H1 (cell line): Measurements from ENCODE around the gene TLCD3B. TPM values are rescaled to one million over a fixed set of nuclear protein-coding genes. Genes with fewer than 3 reads are reported as not detected.

ENCODE experiments used
- CTCF ChIA-PET: fragments of 300-600 bp; sonication (Branson Sonifier 250); formaldehyde crosslinking; loops from one replicate; lab custom pipeline; 2021; ENCODE audit not compliant: partially characterized antibody; lab: Charles Lee
- POLR2A ChIA-PET: fragments of 300-600 bp; sonication (Branson Sonifier 250); formaldehyde crosslinking; loops from one replicate; lab custom pipeline; 2021; ENCODE audit warnings: inconsistent platforms; ENCODE audit not compliant: partially characterized antibody; lab: Charles Lee
- DNase-seq, 2 experiments: peaks; one replicate each; pipeline versions ENCODE4 v3.0.0 to v3.0.0-alpha.2; 2010 to 2022; ENCODE audit warnings: low spot score in 2 of 2, low read depth in 1 of 2, mixed read lengths in 1 of 2
- FAIRE-seq: peaks from 2 replicates; lab custom pipeline; 2011; peaks lifted over from hg19 to GRCh38; lab: Jason Lieb, UNC
- H2AFZ ChIP-seq: 2 replicates; pipeline ENCODE4 v1.8.1; 2012; ENCODE audit warnings: low read length, inconsistent platforms
- H2AK5ac ChIP-seq: 2 replicates; pipeline ENCODE4 v1.6.1; 2013; ENCODE audit warnings: low read depth, low read length
- H2BK120ac ChIP-seq: replicated peaks from 2 replicates; pipeline ENCODE3; 2013; ENCODE audit warnings: low read depth, low read length, inconsistent platforms
- H2BK12ac ChIP-seq: 2 replicates; pipeline ENCODE4 v1.6.1; 2013; ENCODE audit warnings: low read depth, low read length
- H2BK15ac ChIP-seq: 2 replicates; pipeline ENCODE4 v1.6.1; 2013; ENCODE audit warnings: low read length
- H2BK20ac ChIP-seq: 2 replicates; pipeline ENCODE4 v1.6.1; 2013; ENCODE audit warnings: low read length
- H2BK5ac ChIP-seq: 2 replicates; pipeline ENCODE4 v1.6.1; 2013; ENCODE audit warnings: low read depth, low read length
- H3K14ac ChIP-seq: 2 replicates; pipeline ENCODE4 v1.6.1; 2013; ENCODE audit warnings: inconsistent platforms; ENCODE audit not compliant: insufficient read length
- H3K18ac ChIP-seq: 2 replicates; pipeline ENCODE4 v1.6.1; 2013; ENCODE audit warnings: low read length; ENCODE audit errors: extremely low read depth
- H3K23ac ChIP-seq: 2 replicates; pipeline ENCODE4 v1.6.1; 2013; ENCODE audit warnings: inconsistent platforms; ENCODE audit not compliant: insufficient read length
- H3K23me2 ChIP-seq: 2 replicates; pipeline ENCODE4 v1.6.1; 2013; ENCODE audit warnings: low read depth, low read length
- H3K27ac ChIP-seq: 2 replicates; pipeline ENCODE4 v1.6.1; 2011; ENCODE audit warnings: low read depth, low read length, inconsistent platforms
- H3K27me3 ChIP-seq, 4 experiments: replicated peaks in 1 of 4; 1 replicate in 1 of 4; 2 replicates in 3 of 4; pipeline versions ENCODE4 v1.6.1 to v1.8.1; 2011 to 2013; ENCODE audit warnings: low read length in 3 of 4, mild to moderate bottlenecking in 3 of 4, inconsistent platforms in 2 of 4, mixed read lengths in 2 of 4, moderate library complexity in 1 of 4; ENCODE audit not compliant: control insufficient read depth in 3 of 4, insufficient read depth in 3 of 4; ENCODE audit errors: extremely low read depth in 1 of 4
- H3K36me3 ChIP-seq, 4 experiments: 2 replicates each; pipeline versions ENCODE4 v1.6.1 to v1.8.1; 2011 to 2013; ENCODE audit warnings: mild to moderate bottlenecking in 4 of 4, low read length in 3 of 4, moderate library complexity in 2 of 4, control low read depth in 1 of 4, inconsistent platforms in 1 of 4; ENCODE audit not compliant: insufficient read depth in 4 of 4, control insufficient read depth in 2 of 4
- H3K4ac ChIP-seq: replicated peaks from 2 replicates; pipeline ENCODE3; 2013; ENCODE audit warnings: low read length, low read depth, mixed read lengths, inconsistent platforms; ENCODE audit not compliant: insufficient read length
- H3K4me1 ChIP-seq, 4 experiments: replicated peaks in 1 of 4; 1 replicate in 1 of 4; 2 replicates in 3 of 4; pipeline versions ENCODE4 v1.6.1 to v1.8.1; 2011 to 2013; ENCODE audit warnings: low read length in 3 of 4, inconsistent platforms in 2 of 4, mixed read lengths in 1 of 4; ENCODE audit not compliant: insufficient read depth in 4 of 4, control insufficient read depth in 3 of 4
- H3K4me2 ChIP-seq, 2 experiments: 2 replicates each; pipeline versions ENCODE4 v1.6.1 to v1.8.1; 2011 to 2013; ENCODE audit warnings: low read depth in 2 of 2, low read length in 2 of 2, control low read depth in 1 of 2, inconsistent platforms in 1 of 2, mild to moderate bottlenecking in 1 of 2; ENCODE audit not compliant: insufficient read depth in 1 of 2
- H3K4me3 ChIP-seq, 4 experiments: fragments of 200-600, 300-600 bp in 1 of 4; sonication (generic), shearing (Covaris generic), sonication (Bioruptor Twin) in 1 of 4; 2 replicates each; pipeline versions ENCODE4 v1.5.1 to v1.8.1; 2011 to 2016; ENCODE audit warnings: low read length in 4 of 4, low read depth in 3 of 4, control low read depth in 2 of 4, inconsistent platforms in 2 of 4, mild to moderate bottlenecking in 2 of 4, mixed read lengths in 1 of 4, moderate library complexity in 1 of 4; ENCODE audit not compliant: insufficient read depth in 2 of 4; ENCODE audit errors: extremely low read depth in 1 of 4
- H3K56ac ChIP-seq: replicated peaks from 2 replicates; pipeline ENCODE3; 2013; ENCODE audit warnings: low read depth, mild to moderate bottlenecking, mixed read lengths, low read length, inconsistent platforms; ENCODE audit not compliant: insufficient read length
- H3K79me1 ChIP-seq: 2 replicates; pipeline ENCODE4 v1.6.1; 2013; ENCODE audit warnings: low read depth, low read length, control low read depth
- H3K79me2 ChIP-seq, 2 experiments: 2 replicates each; pipeline versions ENCODE4 v1.6.1 to v1.8.1; 2012 to 2013; ENCODE audit warnings: low read length in 2 of 2, mild to moderate bottlenecking in 2 of 2, inconsistent platforms in 1 of 2; ENCODE audit not compliant: insufficient read depth in 2 of 2, control insufficient read depth in 1 of 2
- H3K9ac ChIP-seq, 4 experiments: replicated peaks in 1 of 4; 1 replicate in 1 of 4; 2 replicates in 3 of 4; pipeline versions ENCODE4 v1.6.1 to v1.8.1; 2011 to 2013; ENCODE audit warnings: low read depth in 3 of 4, low read length in 3 of 4, control low read depth in 2 of 4, mild to moderate bottlenecking in 2 of 4, moderate library complexity in 2 of 4, inconsistent platforms in 1 of 4; ENCODE audit errors: extremely low read depth in 1 of 4
- H3K9me3 ChIP-seq, 2 experiments: 2 replicates each; pipeline versions ENCODE4 v1.6.1 to v1.8.1; 2012 to 2013; ENCODE audit warnings: mild to moderate bottlenecking in 2 of 2, moderate library complexity in 2 of 2, control low read depth in 1 of 2, inconsistent platforms in 1 of 2, low read depth in 1 of 2, low read length in 1 of 2, mixed read lengths in 1 of 2; ENCODE audit not compliant: insufficient read depth in 2 of 2
- H4K20me1 ChIP-seq, 2 experiments: replicated peaks in 1 of 2; 2 replicates each; pipeline versions ENCODE3 to v1.8.1; 2011 to 2013; ENCODE audit warnings: inconsistent platforms in 2 of 2, low read length in 2 of 2, mild to moderate bottlenecking in 1 of 2; ENCODE audit not compliant: insufficient read depth in 2 of 2, control insufficient read depth in 1 of 2
- H4K5ac ChIP-seq: 2 replicates; pipeline ENCODE4 v1.6.1; 2013; ENCODE audit warnings: low read length, low read depth, mixed read lengths, inconsistent platforms; ENCODE audit not compliant: insufficient read length
- H4K8ac ChIP-seq: 2 replicates; pipeline ENCODE4 v1.8.0; 2013; ENCODE audit warnings: mild to moderate bottlenecking, moderate library complexity, low read length, inconsistent platforms; ENCODE audit not compliant: insufficient read depth; ENCODE audit errors: extremely low read depth
- H4K91ac ChIP-seq: replicated peaks from 2 replicates; pipeline ENCODE3; 2013; ENCODE audit warnings: low read length, mixed read lengths, inconsistent platforms; ENCODE audit not compliant: insufficient read length
- NANOG ChIP-seq: IDR thresholded peaks from 2 replicates; pipeline ENCODE4 v1.6.1; 2011; ENCODE audit warnings: low read length, low read depth, mild to moderate bottlenecking, inconsistent platforms; ENCODE audit not compliant: insufficient read depth, poor library complexity, severe bottlenecking
- RNF2 ChIP-seq: fragments of 200-900, 300-1000 bp; sonication (generic); IDR thresholded peaks from 2 replicates; pipeline ENCODE4 v1.7.1; 2016; ENCODE audit warnings: borderline replicate concordance, low read depth, mild to moderate bottlenecking, antibody characterized with exemption, low read length; ENCODE audit not compliant: poor library complexity, severe bottlenecking; ENCODE audit errors: missing control alignments
- WGBS, 2 experiments: shearing (Covaris generic) in 1 of 2; methylation state at CpG; one replicate each; pipeline versions ENCODE4 v1.1.6 to v1.1.7; 2013 to 2015; ENCODE audit warnings: low lambda C conversion rate in 2 of 2, mixed read lengths in 2 of 2, inconsistent platforms in 1 of 2, low coverage in 1 of 2, missing lambda C conversion rate in 1 of 2; ENCODE audit not compliant: insufficient replicate concordance in 2 of 2, insufficient coverage in 1 of 2, insufficient read length in 1 of 2; ENCODE audit errors: extremely low coverage in 1 of 2, missing lambda C conversion rate in 1 of 2; 5-methylcytosine and 5-hydroxymethylcytosine counted together
- polyA plus RNA-seq, 7 experiments: library from polyadenylated mRNA; depleted of rRNA in 3 of 7; stranded (reverse) in 5 of 7; unstranded in 2 of 7; fragments of >200 nt in 5 of 7; fragments of 200-250 nt in 2 of 7; gene quantifications; 1 replicate in 5 of 7; 2 replicates in 1 of 7; 4 replicates in 1 of 7; pipeline versions ENCODE4 v1.2.1 to v1.2.3, GENCODE V29; 2011 to 2013; ENCODE audit warnings: missing spikeins in 2 of 7, mixed read lengths in 2 of 7
- total RNA-seq: library from RNA; stranded (reverse); fragmentation: NEBNext Ultra II Directional; extraction: Animal tissue kit (Norgen Biotek cat#: 25700); gene quantifications from 2 replicates; pipeline ENCODE4 v1.2.1, GENCODE V29; 2021
- TF ChIP-seq, protein P1 (sequence below): IDR thresholded peaks from 2 replicates; pipeline ENCODE4 v1.6.1; 2012; ENCODE audit warnings: inconsistent platforms

TLCD3B gene
- total and polyA plus RNA-seq, 2 of the 8 experiments (the other 6 are each of a cell fraction or from before 2014, with no cell fraction given), result 15.2 to 26.9 TPM

DNA sequence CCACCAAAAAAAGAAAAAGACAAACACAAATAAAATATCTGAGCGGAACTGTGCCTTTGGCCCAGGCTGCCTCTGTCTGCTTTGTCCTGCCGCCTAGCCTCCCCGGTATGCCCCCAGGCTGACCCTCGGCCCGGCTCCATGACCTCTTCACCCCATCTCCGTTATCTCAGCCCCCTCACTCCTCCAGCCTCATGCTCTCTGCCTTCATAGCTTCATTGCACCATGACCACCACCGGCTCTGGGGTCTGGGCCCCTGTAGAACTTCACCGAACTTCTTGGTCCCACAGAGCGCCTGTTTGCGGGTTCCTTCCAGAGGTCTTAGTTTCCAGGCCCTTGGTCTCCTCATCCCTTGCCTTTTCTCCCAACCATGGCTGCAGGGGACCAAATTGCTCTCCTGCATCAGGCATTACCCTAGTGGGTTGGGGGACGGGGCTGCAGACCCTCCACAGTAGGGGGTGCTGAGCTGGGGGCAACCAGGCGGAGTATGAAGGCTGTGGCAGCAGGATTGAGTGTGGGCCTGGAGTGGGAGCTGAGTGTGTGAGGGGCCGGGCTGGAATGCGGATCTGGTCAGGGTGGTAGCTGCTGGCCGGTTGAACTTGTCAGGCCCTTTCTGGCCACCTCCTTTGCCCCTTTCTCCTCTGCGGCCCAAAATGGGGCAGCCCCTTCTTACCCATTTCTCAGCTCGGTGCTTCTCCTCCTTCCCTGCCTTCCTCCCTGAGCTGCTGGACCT is 42.6 kb downstream of the TLCD3B start:
- Histone ChIP-seq H3K79me1 (no peaks in the 10 kb centered on the region), H2BK5ac (no peak overlapping the region), H4K20me1 (no peaks in the 10 kb centered on the region), H2BK120ac (no peak overlapping the region), H3K56ac (no peak overlapping the region), H3K23me2 (no peaks in the 10 kb centered on the region), H2BK20ac (no peak overlapping the region), H3K36me3 (peaks cover 8 to 54% (median 38%) of the 10 kb centered on the region in 4 experiments), H3K4me3 (no peak overlapping the region), H3K4me2 (no peak overlapping the region), H3K4ac (no peak overlapping the region), H3K27me3 (no peaks in the 10 kb centered on the region), H4K8ac (no peak overlapping the region; the same call in 1 of the 2 replicates), H3K9ac (no peak overlapping the region), H3K79me2 (no peaks in the 10 kb centered on the region), H2BK12ac (no peak overlapping the region), H3K4me1 (no peaks in the 10 kb centered on the region), H3K23ac (no peak overlapping the region), H2AK5ac (no peak overlapping the region), H4K91ac (no peak overlapping the region), H4K5ac (no peak overlapping the region), H3K14ac (no peak overlapping the region), H2BK15ac (no peak overlapping the region), H3K9me3 (no peaks in the 10 kb centered on the region), H3K27ac (no peak overlapping the region), H3K18ac (no peak overlapping the region), H2AFZ (no peak overlapping the region)
- DNase-seq, result no peak
- ChIA-PET CTCF (interaction anchor here (0.6 to 2.0 kb wide), 3 partner anchors 13 to 107 kb away, joined by 4 to 7 read pairs (median 5); partner anchors contain the start of gene TLCD3B), POLR2A (interaction anchor here (0.5 to 0.7 kb wide), 3 partner anchors 12 to 55 kb away, joined by 3 to 4 read pairs (median 3); no protein-coding TSS in a partner anchor)
- TF ChIP-seq RNF2, result no peak
- TF ChIP-seq, protein P1, sequence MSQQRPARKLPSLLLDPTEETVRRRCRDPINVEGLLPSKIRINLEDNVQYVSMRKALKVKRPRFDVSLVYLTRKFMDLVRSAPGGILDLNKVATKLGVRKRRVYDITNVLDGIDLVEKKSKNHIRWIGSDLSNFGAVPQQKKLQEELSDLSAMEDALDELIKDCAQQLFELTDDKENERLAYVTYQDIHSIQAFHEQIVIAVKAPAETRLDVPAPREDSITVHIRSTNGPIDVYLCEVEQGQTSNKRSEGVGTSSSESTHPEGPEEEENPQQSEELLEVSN, result no peak
- no peak for TF ChIP-seq NANOG
- 93% methylated on average over 16 of the region's 17 CpGs; no CpG with 5 or more reads in 1 of the 2 experiments for WGBS, 2 experiments
- no peak for FAIRE-seq
